22Rv1 (cell line): ENCODE results near the gene TRIP12.

Experiments
- CTCF ChIP-seq: fragments of 450-650 bp; IDR thresholded peaks from 2 replicates; pipeline ENCODE4 v1.5.1; 2017; ENCODE audit warnings: mild to moderate bottlenecking
- ZFX ChIP-seq: fragments of 450-650 bp; IDR thresholded peaks from 2 replicates; pipeline ENCODE4 v1.6.1; 2017; ENCODE audit warnings: antibody characterized with exemption, borderline replicate concordance

GRCh38 chr2:229947544-229947943 is 25.7 kb upstream of the TRIP12 start:
- TF ChIP-seq ZFX (no peak), CTCF (no peak)
